Nephron (organoid): ENCODE results near the gene PEX19.
A peak's percentile ranks its signal among the peaks of the same experiment; 100 is the strongest.

Source experiments
- H3K27ac Mint-ChIP-seq, 3 experiments: 2 replicates each; pipeline ENCODE4 v1.8.0; 2020; ENCODE audit warnings: mixed read lengths in 3 of 3, mild to moderate bottlenecking in 2 of 3, moderate library complexity in 1 of 3
- H3K27me3 Mint-ChIP-seq: 2 replicates; pipeline ENCODE4 v1.8.0; 2021; ENCODE audit warnings: low read depth, mild to moderate bottlenecking, moderate library complexity, mixed read lengths
- H3K36me3 Mint-ChIP-seq: 2 replicates; pipeline ENCODE4 v1.8.0; 2020; ENCODE audit warnings: low read depth, mixed read lengths
- H3K4me1 Mint-ChIP-seq: 2 replicates; pipeline ENCODE4 v1.8.0; 2020; ENCODE audit warnings: mixed read lengths
- H3K4me3 Mint-ChIP-seq, 3 experiments: 2 replicates each; pipeline ENCODE4 v1.8.0; 2020; ENCODE audit warnings: mild to moderate bottlenecking in 3 of 3, mixed read lengths in 3 of 3, moderate library complexity in 2 of 3
- H3K9me3 Mint-ChIP-seq: 2 replicates; pipeline ENCODE4 v1.8.0; 2020; ENCODE audit warnings: mixed read lengths
- TF ChIP-seq, protein P1 (sequence below), 3 experiments: fragments of 200-600 bp; sonication (generic); IDR thresholded peaks; one replicate each; pipeline ENCODE4 v1.5.0; 2021; ENCODE audit warnings: antibody characterized with exemption in 3 of 3; ENCODE audit not compliant: unreplicated experiment in 3 of 3

PEX19 gene, protein sequence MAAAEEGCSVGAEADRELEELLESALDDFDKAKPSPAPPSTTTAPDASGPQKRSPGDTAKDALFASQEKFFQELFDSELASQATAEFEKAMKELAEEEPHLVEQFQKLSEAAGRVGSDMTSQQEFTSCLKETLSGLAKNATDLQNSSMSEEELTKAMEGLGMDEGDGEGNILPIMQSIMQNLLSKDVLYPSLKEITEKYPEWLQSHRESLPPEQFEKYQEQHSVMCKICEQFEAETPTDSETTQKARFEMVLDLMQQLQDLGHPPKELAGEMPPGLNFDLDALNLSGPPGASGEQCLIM

DNA sequence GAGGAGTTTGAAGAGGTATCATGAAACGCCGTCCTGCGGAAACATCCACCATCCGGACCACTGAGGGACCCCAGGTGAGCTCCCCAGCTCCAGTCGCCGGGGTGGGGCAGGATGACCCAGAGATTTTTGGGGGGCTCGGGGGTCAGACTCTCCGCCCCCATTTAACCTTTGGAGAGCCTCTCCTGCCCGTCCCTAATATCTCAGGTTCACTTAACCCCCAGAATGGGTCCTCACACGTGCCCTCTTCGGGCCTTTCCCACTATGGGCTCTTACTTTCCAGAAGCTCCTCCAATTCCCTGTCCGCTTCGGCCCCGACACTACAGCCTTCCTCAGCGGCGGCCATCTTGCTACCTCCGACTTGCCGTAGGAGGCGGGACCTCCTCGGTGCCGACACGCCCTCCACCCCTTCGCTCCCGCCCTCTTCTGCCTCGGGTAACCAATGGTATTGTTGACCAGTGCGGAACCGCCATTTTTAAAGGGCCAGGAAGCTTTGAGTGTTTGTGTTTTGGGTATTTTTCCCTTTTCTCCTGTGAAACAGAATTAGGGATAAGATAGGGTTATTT, at the start of gene PEX19:
TSS of gene PEX19 (minus strand) at position 352 of the 563 bp plus-strand sequence. CDS start at position 343, 9 bp downstream.
- Mint-ChIP-seq H3K4me3 (peak within 1 kb of the TSS; percentile 98 to 99 (median 99)), H3K27me3 (no peaks in the 10 kb centered on the region), H3K4me1 (peaks cover 24% of the 10 kb centered on the region), H3K9me3 (no peaks in the 10 kb centered on the region), H3K27ac (peak within 1 kb of the TSS; percentile 91 to 99 (median 99)), H3K36me3 (peaks cover 40% of the 10 kb centered on the region)
- TF ChIP-seq, protein P1, sequence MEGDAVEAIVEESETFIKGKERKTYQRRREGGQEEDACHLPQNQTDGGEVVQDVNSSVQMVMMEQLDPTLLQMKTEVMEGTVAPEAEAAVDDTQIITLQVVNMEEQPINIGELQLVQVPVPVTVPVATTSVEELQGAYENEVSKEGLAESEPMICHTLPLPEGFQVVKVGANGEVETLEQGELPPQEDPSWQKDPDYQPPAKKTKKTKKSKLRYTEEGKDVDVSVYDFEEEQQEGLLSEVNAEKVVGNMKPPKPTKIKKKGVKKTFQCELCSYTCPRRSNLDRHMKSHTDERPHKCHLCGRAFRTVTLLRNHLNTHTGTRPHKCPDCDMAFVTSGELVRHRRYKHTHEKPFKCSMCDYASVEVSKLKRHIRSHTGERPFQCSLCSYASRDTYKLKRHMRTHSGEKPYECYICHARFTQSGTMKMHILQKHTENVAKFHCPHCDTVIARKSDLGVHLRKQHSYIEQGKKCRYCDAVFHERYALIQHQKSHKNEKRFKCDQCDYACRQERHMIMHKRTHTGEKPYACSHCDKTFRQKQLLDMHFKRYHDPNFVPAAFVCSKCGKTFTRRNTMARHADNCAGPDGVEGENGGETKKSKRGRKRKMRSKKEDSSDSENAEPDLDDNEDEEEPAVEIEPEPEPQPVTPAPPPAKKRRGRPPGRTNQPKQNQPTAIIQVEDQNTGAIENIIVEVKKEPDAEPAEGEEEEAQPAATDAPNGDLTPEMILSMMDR (IDR thresholded peaks at IDR 0.05; ENCODE audit: unreplicated experiment in 3 of 3): no peak

DNA sequence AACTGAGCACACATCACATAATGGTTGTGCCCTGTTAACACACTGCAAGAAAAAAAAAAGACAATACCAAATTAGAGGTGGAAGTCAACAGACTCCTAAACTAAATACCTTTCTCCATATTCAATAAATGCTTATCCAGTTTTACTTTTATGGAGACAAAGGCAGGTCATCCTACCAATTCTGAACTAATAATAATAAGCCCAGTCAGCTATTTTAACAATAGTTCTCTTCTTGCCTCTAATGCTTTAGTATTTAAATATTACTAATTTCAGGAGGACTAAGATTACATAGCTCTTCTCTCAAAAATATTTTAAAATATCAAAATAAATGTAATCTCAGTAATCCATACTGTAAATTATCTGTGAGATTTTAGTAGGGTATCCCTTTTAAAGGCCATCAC, 47.6 kb upstream of the PEX19 start:
- Mint-ChIP-seq H3K4me1 (peaks cover 6% of the 10 kb centered on the region), H3K4me3 (no peak overlapping the region), H3K9me3 (no peaks in the 10 kb centered on the region), H3K27ac (no peak overlapping the region), H3K27me3 (no peaks in the 10 kb centered on the region), H3K36me3 (peaks cover 64% of the 10 kb centered on the region)
- TF ChIP-seq, protein P1 (IDR thresholded peaks at IDR 0.05; ENCODE audit: unreplicated experiment in 3 of 3): no peak

DNA sequence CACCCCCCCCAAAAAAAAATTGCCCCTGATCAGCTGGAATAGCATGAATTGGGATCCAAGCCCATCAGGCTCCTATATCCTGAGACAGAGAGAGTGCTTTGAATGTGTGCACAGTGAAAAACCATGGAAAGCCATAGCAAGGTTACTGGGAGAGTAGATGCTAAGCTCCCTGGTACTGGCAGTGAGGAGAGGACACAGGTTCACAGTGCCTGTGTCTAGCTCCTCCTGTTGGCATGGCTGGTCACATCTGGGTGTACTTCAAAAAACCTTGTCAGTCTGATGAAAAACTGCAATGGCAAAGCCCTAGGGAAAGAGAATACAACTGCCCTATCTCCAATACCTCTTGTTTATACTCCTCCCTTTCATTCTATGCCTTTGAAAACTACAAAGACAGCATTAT, 45.2 kb upstream of the PEX19 start:
- peaks cover 66% of the 10 kb centered on the region for H3K36me3 Mint-ChIP-seq
- peaks cover 11% of the 10 kb centered on the region for H3K4me1 Mint-ChIP-seq
- TF ChIP-seq, protein P1 (IDR thresholded peaks at IDR 0.05; ENCODE audit: unreplicated experiment in 3 of 3): no peak
- no peaks in the 10 kb centered on the region for H3K27me3 Mint-ChIP-seq
- H3K9me3 Mint-ChIP-seq: no peaks in the 10 kb centered on the region
- no peak overlapping the region for H3K27ac Mint-ChIP-seq
- no peak overlapping the region for H3K4me3 Mint-ChIP-seq

DNA sequence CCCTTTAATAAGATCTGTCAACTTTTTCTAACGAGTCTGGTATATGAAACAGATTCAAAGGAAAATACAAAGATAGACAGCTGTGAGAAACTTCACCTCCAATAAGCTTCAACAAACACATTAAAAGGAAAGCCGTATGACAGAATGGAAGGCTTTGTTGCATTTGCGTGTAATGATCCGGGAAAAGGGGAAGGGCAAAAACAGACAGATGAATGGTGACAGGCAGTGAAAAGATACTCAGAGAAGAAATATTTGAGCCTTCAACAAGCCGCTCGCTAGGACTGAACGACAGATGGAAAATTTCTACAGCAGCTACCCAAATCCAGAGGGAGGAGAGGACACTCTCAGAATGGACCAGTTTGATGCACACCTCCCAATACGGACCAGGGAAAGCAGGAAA, 43.3 kb upstream of the PEX19 start:
- Mint-ChIP-seq H3K9me3 (no peaks in the 10 kb centered on the region), H3K36me3 (peaks cover 69% of the 10 kb centered on the region), H3K27ac (no peak overlapping the region), H3K4me1 (peaks cover 11% of the 10 kb centered on the region), H3K4me3 (no peak overlapping the region), H3K27me3 (no peaks in the 10 kb centered on the region)
- TF ChIP-seq, protein P1 (IDR thresholded peaks at IDR 0.05; ENCODE audit: unreplicated experiment in 3 of 3): no peak

DNA sequence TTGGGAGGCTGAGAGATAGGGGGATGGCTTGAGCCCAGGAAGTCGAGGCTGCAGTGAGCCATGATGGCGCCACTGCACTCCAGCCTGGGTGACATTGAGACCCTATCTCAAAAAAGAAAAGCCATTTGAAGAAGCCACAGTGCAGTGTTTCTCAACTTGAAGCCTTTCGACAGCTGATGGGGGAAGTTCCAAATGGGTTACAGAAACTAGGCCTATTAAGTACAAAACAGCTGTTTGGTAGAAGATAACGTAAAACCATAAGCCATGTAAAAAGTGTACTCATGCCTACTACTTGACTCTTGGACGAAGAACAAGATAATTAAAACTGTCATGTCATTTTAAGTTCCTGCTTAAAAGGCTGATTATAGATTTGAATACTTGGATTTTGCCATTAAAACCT, 41.5 kb upstream of the PEX19 start:
- Mint-ChIP-seq H3K36me3 (peaks cover 71% of the 10 kb centered on the region), H3K4me3 (no peak overlapping the region), H3K27me3 (no peaks in the 10 kb centered on the region), H3K27ac (peak overlapping the region in 2 of 3 experiments; percentile 30 to 50), H3K4me1 (peaks cover 11% of the 10 kb centered on the region), H3K9me3 (no peaks in the 10 kb centered on the region)
- TF ChIP-seq, protein P1 (IDR thresholded peaks at IDR 0.05; ENCODE audit: unreplicated experiment in 3 of 3): no peak

DNA sequence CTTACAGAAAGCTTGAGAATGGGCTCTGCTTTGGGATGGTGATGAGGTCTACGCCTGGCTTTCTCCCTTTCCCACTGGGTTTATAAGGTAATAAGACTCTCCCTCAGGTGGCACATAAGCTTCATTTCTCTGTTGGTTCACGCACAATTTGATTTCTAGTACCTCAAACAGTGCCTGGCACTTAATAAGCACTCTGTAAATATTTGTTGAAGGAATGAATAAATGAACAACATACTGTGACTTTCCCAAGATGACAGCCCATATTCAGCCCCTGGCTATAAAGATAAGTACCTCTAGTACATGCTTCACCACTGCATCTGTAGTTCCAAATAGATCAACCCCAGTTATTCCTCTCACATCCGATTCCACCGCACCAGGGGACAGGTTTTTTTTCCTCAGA, 40.3 kb upstream of the PEX19 start:
- Mint-ChIP-seq H3K27me3 (no peaks in the 10 kb centered on the region), H3K4me1 (peaks cover 11% of the 10 kb centered on the region), H3K4me3 (no peak overlapping the region), H3K9me3 (no peaks in the 10 kb centered on the region), H3K36me3 (peaks cover 71% of the 10 kb centered on the region), H3K27ac (no peak overlapping the region)
- TF ChIP-seq, protein P1 (IDR thresholded peaks at IDR 0.05; ENCODE audit: unreplicated experiment in 3 of 3): no peak
